GM19438 (cell line): ENCODE measurements around the gene KCND2.

Experiments used
- ATAC-seq: cut with Tn5 transposase; IDR thresholded peaks from one replicate; pipeline ENCODE4 v1.9.1; 2021; ENCODE audit warnings: low read depth; ENCODE audit not compliant: unreplicated experiment

KCND2 gene

GRCh38 chr7:120307991-120308545, 35.1 kb downstream of the KCND2 start:
- ATAC-seq, result no peak

GRCh38 chr7:120311028-120311788, 38.2 kb downstream of the KCND2 start:
- ATAC-seq, result no peak

DNA sequence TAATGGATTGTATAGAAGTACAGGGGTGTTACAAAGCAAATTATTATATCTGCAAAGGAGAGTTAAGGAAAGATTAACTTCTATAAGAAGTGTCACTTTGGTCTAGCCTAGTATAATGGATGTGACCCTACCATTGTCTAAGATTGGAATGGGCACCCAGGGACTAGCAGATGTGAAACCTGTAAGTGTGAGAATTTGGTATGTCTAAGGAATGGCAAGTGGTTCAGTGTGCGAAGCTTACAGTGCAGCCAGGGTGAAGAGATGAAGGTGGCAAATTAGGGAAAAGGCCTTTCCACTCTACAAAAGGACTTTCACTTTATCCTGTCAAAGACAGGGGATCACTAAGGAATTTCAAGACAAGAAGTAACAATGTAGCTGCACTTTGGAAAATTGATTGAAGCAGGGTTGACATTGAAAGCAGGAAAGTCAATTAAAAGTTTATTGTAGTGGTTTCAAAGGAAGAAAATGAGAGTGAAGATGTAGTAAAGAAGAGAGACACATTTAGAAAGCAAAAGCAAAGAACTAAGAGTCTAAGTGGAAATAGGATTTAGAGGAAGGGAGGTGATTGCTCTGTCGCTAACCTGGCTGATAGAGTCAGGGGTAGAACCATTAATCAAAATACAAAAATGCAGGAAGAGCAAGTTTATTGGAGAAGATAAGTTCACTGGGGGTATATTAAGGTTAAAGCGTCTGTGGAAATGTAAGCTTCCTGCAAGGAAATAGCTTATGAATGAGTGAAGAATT, 47.4 kb downstream of the KCND2 start:
- ATAC-seq, result no peak

GRCh38 chr7:120327054-120327453, 54.1 kb downstream of the KCND2 start:
- ATAC-seq, result no peak

DNA sequence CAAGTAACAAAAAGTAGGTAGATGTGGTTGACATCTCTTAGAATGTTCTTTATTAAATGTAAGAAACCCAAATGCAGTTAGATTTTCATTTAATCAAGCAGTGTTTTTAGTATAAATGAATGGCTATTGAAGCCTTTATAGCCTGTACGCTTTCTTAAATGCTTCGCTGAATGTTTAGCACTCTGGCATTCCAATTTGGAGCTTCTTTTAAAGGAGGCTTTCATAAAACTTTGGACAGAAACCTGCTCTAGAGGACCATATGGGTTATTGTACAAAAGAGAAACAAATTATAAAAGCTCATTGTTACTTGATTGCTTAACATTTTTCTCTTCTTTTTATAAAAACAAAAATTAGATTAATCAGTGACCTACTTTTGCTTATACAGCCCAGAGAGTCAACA, 59.5 kb downstream of the KCND2 start:
- no peak for ATAC-seq

- ATAC-seq, result peak; percentile 93
These were observed 61.5 kb downstream of the KCND2 start for GRCh38 chr7:120334475-120334874.

- ATAC-seq, result peak; percentile 38
These were observed 64.4 kb downstream of the KCND2 start for GRCh38 chr7:120337308-120337907.

DNA sequence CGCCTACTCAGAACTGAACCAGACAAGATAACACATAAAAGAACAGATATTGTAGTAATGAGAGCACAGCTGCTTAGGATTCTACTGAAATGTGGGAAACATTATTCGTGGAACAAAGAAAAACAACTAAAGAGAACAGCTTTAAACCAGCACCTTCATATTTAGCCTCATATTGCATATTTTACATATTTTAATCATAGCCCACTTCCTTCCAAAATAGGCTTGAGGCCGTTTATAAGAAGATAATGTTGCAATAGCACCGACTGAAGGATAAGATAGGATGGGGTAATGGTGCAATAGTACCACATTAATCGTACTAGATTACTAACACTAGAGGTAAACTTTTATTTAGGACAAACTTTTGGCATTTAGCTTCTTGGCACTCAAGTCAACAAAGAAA, 71.3 kb downstream of the KCND2 start:
- no peak for ATAC-seq

DNA sequence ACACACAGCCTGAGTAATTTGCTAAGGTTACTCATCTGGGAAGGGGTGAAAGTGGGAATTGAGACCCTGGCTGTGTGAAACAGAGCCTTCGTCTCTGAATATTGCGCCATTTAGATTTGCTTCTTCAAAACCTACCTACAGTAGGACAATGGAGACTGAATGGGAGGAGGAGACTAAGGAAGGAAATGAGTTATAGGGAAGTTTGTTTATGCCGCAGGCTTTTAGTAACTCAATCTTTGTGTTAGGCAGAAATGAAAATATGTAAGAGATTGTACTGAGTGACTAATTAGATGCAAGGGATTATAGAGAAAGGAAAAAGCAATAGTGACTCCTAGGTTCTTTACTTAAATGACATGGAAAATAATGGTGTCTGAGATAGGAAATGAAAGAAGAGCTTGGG, 80.2 kb downstream of the KCND2 start:
- no peak for ATAC-seq

GRCh38 chr7:120360918-120361317, 87.9 kb downstream of the KCND2 start:
- ATAC-seq, result peak; percentile 84

- ATAC-seq, result no peak
These were observed 90.4 kb downstream of the KCND2 start for GRCh38 chr7:120363414-120363813.

- ATAC-seq, result peak; percentile 63
These were observed 98.0 kb downstream of the KCND2 start for GRCh38 chr7:120370954-120371353.

- ATAC-seq, result no peak
These were observed 100.2 kb downstream of the KCND2 start for GRCh38 chr7:120373174-120373573.

GRCh38 chr7:120394595-120394994, 121.6 kb downstream of the KCND2 start:
- peak; percentile 41 for ATAC-seq

GRCh38 chr7:120395526-120396019, 122.6 kb downstream of the KCND2 start:
- peak; percentile 67 for ATAC-seq

DNA sequence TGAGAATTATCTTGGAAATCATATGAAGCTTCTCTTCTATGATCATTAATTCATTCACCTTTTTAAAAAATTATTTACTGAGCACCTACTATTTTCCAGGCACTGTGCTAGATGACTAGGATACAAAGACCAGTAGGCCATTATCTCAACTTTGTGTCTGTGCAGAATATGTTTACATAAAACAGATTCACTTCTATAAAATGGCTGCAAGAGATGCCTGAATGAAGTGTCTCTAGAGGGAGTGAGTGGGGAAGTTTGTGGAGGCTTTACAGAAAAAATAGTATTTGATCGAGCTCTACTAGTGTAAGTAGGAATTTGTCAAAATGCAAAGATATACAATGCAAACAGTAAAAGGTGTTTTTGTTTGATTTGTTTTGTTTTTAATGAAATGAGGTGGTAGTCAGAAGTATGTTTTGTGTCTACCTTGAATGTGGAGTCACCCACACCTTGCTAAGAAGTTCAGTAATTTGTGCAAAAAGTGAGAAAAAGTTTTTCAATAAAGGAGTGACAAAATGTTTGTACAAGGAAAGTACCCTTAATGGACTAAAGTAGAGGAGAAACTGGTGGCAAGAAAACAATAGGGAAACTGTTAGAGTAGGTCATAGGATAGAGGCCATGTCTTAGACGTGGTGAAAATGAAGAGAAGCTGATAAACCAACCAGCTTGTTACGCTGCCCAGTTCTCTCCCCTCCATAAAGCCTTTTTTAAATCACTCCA, 125.5 kb downstream of the KCND2 start:
- no peak for ATAC-seq

DNA sequence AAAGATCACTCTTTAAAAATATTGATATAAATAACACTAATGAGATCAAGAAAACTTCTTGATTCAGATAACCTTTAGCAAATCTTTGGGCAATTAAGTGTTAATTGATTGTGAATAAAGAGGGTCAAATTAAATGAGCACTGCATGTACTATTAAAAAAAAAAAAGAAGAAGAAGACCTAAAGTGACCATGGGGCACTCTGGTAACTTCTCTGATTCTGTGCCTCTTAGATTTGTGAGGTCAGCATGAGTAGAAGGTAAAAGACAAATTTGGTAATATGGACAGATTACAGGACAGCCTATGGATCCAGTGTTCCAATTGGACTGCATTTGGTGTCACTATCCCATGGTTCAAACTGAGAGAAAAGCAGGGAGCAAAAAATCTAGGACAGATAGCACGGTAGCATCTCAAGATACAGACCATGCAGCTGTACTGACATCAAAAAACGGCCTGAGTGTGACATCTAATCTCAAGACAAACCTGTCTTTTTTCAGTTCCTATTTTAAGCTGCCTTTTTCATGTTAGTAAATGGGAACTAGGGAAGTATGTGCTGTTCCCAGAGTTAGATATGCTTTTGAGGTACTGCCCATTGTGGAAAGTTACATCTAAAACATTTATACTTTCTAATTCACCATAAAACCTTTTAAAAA, 128.0 kb downstream of the KCND2 start:
- ATAC-seq, result peak; percentile 45

DNA sequence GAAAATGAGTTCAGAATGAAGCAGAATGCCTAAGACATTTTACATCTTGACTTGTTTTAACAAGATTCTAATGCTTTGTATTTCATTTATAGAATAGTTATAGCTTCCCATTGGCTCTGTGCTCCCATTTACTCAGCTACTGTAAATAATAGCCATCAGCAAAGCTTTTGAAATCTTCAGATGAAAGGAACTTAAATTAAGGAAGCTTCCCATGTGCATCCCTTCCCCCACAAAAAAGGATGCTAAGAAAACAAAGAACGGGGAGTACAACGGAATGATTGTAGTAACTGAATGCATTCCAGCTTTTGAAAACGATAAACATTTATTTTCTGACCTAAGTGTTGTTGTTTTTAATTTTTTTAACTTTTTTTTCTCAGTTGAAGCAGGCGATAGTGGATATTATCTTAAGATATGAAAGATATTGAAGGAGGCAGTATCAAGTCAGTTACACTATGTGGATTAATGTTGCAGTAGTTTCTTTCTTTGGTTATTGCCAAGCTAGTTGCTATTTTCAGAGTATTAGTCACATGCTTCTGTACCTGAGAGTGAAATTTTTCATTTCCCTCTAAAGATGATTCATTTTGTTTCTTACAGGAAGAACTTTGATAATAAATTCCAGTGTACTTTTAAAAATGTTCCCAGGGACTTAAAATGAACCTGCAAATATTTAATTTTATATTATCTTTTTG, 129.2 kb downstream of the KCND2 start:
- peak; percentile 61 for ATAC-seq

- ATAC-seq, result no peak
These were observed 129.8 kb downstream of the KCND2 start for GRCh38 chr7:120402801-120403200.
